K562 (cell line): ENCODE data around the gene IL1R1. TPM values are rescaled to one million over a fixed set of nuclear protein-coding genes. Genes with fewer than 3 reads are reported as not detected.

Source experiments
- AFF1 ChIP-seq, 2 experiments: fragments of 450-650 bp; IDR thresholded peaks; 2 replicates each; pipeline ENCODE4 v1.6.1; 2018; ENCODE audit warnings: mild to moderate bottlenecking in 2 of 2, low read depth in 1 of 2; ENCODE audit not compliant: partially characterized antibody in 2 of 2
- COPS2 ChIP-seq: fragments of 450-650 bp; conservative IDR thresholded peaks from 2 replicates; pipeline ENCODE4 v1.6.1; 2016; ENCODE audit warnings: mild to moderate bottlenecking, moderate library complexity
- CREB1 ChIP-seq, 2 experiments: sonication (generic) in 1 of 2; formaldehyde crosslinking in 1 of 2; IDR thresholded peaks; 2 replicates each; pipeline versions ENCODE4 v1.6.1 to v1.8.0; 2012 to 2022; ENCODE audit warnings: inconsistent platforms in 1 of 2, mild to moderate bottlenecking in 1 of 2, missing genetic modification reagents in 1 of 2, moderate library complexity in 1 of 2
- ELF1 ChIP-seq: fragments of 200-800 bp; sonication (Bioruptor generic); IDR thresholded peaks from 2 replicates; pipeline ENCODE4 v1.6.1; 2016; ENCODE audit warnings: missing genetic modification characterization, missing compliant biosample characterization
- FOSL1 ChIP-seq: fragments of 200-800 bp; sonication (Bioruptor generic); conservative IDR thresholded peaks from 2 replicates; pipeline ENCODE4 v1.6.1; 2016; ENCODE audit warnings: missing genetic modification characterization, missing compliant biosample characterization
- FOXA1 ChIP-seq: fragments of 450-650 bp; IDR thresholded peaks from 2 replicates; pipeline ENCODE4 v1.6.1; 2016; ENCODE audit warnings: mild to moderate bottlenecking, borderline replicate concordance
- GTF2E2 ChIP-seq: fragments of 200-800 bp; sonication (Bioruptor generic); IDR thresholded peaks from 2 replicates; pipeline ENCODE4 v1.6.1; 2016; ENCODE audit warnings: missing genetic modification characterization, missing compliant biosample characterization
- IRF9 ChIP-seq: fragments of 450-650 bp; IDR thresholded peaks from 2 replicates; pipeline ENCODE4 v1.6.1; 2016; ENCODE audit warnings: missing biosample characterization, missing genetic modification characterization
- MAZ ChIP-seq, 2 experiments: fragments of 450-650 bp in 1 of 2; sonication (generic) in 1 of 2; formaldehyde crosslinking; IDR thresholded peaks in 1 of 2; conservative IDR thresholded peaks in 1 of 2; 2 replicates each; pipeline versions ENCODE4 v1.4.0 to v1.5.0; 2020; ENCODE audit warnings: mild to moderate bottlenecking in 1 of 2, missing genetic modification reagents in 1 of 2
- MYC ChIP-seq, 2 experiments: fragments of 250-450 bp in 1 of 2; sonication (Bioruptor Pico) in 1 of 2; IDR thresholded peaks; 2 replicates each; pipeline versions ENCODE4 v1.5.1 to v1.6.1; 2012 to 2021; ENCODE audit warnings: low read depth in 2 of 2, borderline replicate concordance in 1 of 2, improper control_type of control experiment in 1 of 2, low read length in 1 of 2, mild to moderate bottlenecking in 1 of 2, moderate library complexity in 1 of 2
- NR1H2 ChIP-seq: sonication (generic); formaldehyde crosslinking; IDR thresholded peaks from 2 replicates; pipeline ENCODE4 v1.4.0; 2020; ENCODE audit warnings: mild to moderate bottlenecking, missing genetic modification reagents
- NR3C1 ChIP-seq: sonication (generic); formaldehyde crosslinking; IDR thresholded peaks from 2 replicates; pipeline ENCODE4 v1.8.1; 2022; ENCODE audit warnings: missing genetic modification reagents
- RBM22 ChIP-seq: fragments of 200-400 bp; formaldehyde crosslinking; IDR thresholded peaks from 2 replicates; pipeline ENCODE4 v1.6.1; 2018; ENCODE audit warnings: low read length, low read depth; ENCODE audit not compliant: poor library complexity, severe bottlenecking
- RFX1 ChIP-seq: fragments of 450-650 bp; IDR thresholded peaks from 2 replicates; pipeline ENCODE4 v1.6.1; 2016; ENCODE audit warnings: mild to moderate bottlenecking, moderate library complexity
- RNF2 ChIP-seq: sonication (generic); IDR thresholded peaks from 2 replicates; pipeline ENCODE4 v1.6.1; 2016
- SIN3B ChIP-seq: fragments of 450-650 bp; IDR thresholded peaks from 2 replicates; pipeline ENCODE4 v1.6.1; 2017; ENCODE audit warnings: low read depth, mild to moderate bottlenecking, moderate library complexity
- SMARCE1 ChIP-seq: fragments of 450-650 bp; IDR thresholded peaks from 2 replicates; pipeline ENCODE4 v1.7.1; 2016; ENCODE audit warnings: mild to moderate bottlenecking
- SP1 ChIP-seq: sonication (generic); formaldehyde crosslinking; IDR thresholded peaks from 2 replicates; pipeline ENCODE4 v1.8.1; 2022; ENCODE audit warnings: mild to moderate bottlenecking, missing genetic modification reagents
- SREBF1 ChIP-seq: fragments of 150-350 bp; IDR thresholded peaks from 2 replicates; pipeline ENCODE4 v1.6.1; 2014; ENCODE audit warnings: antibody characterized with exemption, low read depth, low read length, borderline replicate concordance
- U2AF1 ChIP-seq: fragments of 200-400 bp; formaldehyde crosslinking; optimal IDR thresholded peaks from 2 replicates; pipeline ENCODE3; 2017; ENCODE audit warnings: mild to moderate bottlenecking, low read depth, low read length, moderate library complexity
- ZNF134 ChIP-seq: fragments of 250-450 bp; sonication (Bioruptor Pico); conservative IDR thresholded peaks from 2 replicates; pipeline ENCODE4 v1.4.0; 2020
- ZNF274 ChIP-seq: IDR thresholded peaks from 2 replicates; pipeline ENCODE4 v1.6.1; 2011; ENCODE audit warnings: low read depth, mild to moderate bottlenecking, low read length, moderate library complexity, borderline replicate concordance
- ZNF695 ChIP-seq: fragments of 450-650 bp; formaldehyde crosslinking; IDR thresholded peaks from 2 replicates; pipeline ENCODE4 v1.4.0; 2020; ENCODE audit warnings: mild to moderate bottlenecking, moderate library complexity
- ZNF717 ChIP-seq: fragments of 250-450 bp; sonication (Bioruptor Pico); IDR thresholded peaks from 2 replicates; pipeline ENCODE4 v1.5.0; 2021
- ZNF785 ChIP-seq: fragments of 250-450 bp; sonication (Bioruptor Pico); IDR thresholded peaks from 2 replicates; pipeline ENCODE4 v1.4.0; 2020; ENCODE audit warnings: mild to moderate bottlenecking
- polyA plus RNA-seq, 8 experiments: library from polyadenylated mRNA; depleted of rRNA in 4 of 8; stranded (reverse) in 5 of 8; unstranded in 3 of 8; fragments of >200 nt; fragmentation: Nextera tagmentation in 2 of 8; fragmentation: Illumina TruSeq in 1 of 8; extraction: Ambion mirVana in 2 of 8; extraction: Trizol in 1 of 8; gene quantifications; 2 replicates each; pipeline versions ENCODE4 v1.2.1 to v1.2.3, GENCODE V29; 2011 to 2014; ENCODE audit warnings: inconsistent platforms in 1 of 8, missing spikeins in 1 of 8
- total RNA-seq, 7 experiments: library from RNA; depleted of rRNA in 6 of 7; stranded (reverse); fragments of >200 nt in 6 of 7; fragmentation: Illumina TruSeq in 2 of 7; extraction: Trizol in 2 of 7; gene quantifications; 2 replicates each; pipeline versions ENCODE4 v1.2.1 to v1.2.3, GENCODE V29; 2011 to 2021; ENCODE audit warnings: low replicate concordance in 1 of 7

IL1R1 gene
- total and polyA plus RNA-seq, 9 of the 15 experiments (the other 6 are each of a cell fraction or from before 2014, with no cell fraction given) = 0.81 to 3.9 (median 1.6) TPM

GRCh38 chr2:102141970-102142828, at the start of gene IL1R1 (continued):
- TF ChIP-seq ZNF274 (no peak), U2AF1 (peak; percentile 55), AFF1 (IDR thresholded peaks at IDR 0.05; ENCODE audit: low read depth in 1 of 2, partially characterized antibody in 2 of 2) (no peak), ZNF717 (no peak), SMARCE1 (no peak), SIN3B (0 out of 2 replicates have a peak, but pooled peaks have one; percentile 9), RFX1 (no peak), ZNF134 (CRISPR knock-in tag) (no peak), COPS2 (no peak), ELF1 (tag) (no peak), FOXA1 (no peak), ZNF695 (CRISPR knock-in tag) (no peak), RNF2 (no peak), RBM22 (no peak), GTF2E2 (no peak), ZNF785 (CRISPR knock-in tag) (no peak), IRF9 (tag) (no peak), NR3C1 (CRISPR knock-in tag) (no peak), NR1H2 (no peak), SP1 (CRISPR knock-in tag) (no peak), MYC (IDR thresholded peaks at IDR 0.05; ENCODE audit: low read depth, low read length) (peak; percentile 19; the same call in 1 of the 2 replicates), MYC (CRISPR knock-in tag; IDR thresholded peaks at IDR 0.05; ENCODE audit: borderline replicate concordance, low read depth) (no peak), MAZ (CRISPR knock-in tag; conservative IDR thresholded peaks at IDR 0.05 in 1 of 2, IDR thresholded peaks at IDR 0.05 in 1 of 2) (no peak), FOSL1 (0 out of 2 replicates have a peak, but pooled peaks have one; percentile 27), SREBF1 (no peak), CREB1 (IDR thresholded peaks at IDR 0.05) (no peak), CREB1 (CRISPR knock-in tag; IDR thresholded peaks at IDR 0.05) (no peak)
